Measurements from ENCODE around the gene HAGHL. TPM values are rescaled to one million over a fixed set of nuclear protein-coding genes. Genes with fewer than 3 reads are reported as not detected.

Gene HAGHL
- polyA plus RNA-seq, 2 of the 4 experiments (the other 2 are of a cell fraction), result 4.4 to 22.0 TPM

GRCh38 chr16:728131-728889 lies 1.4 kb downstream of the HAGHL start (continued):
- TF ChIP-seq ATOH8 (CRISPR knock-in tag; IDR thresholded peaks at IDR 0.05; ENCODE audit: low read depth) (no peak), JUN (IDR thresholded peaks at IDR 0.05) (peak; percentile 38 to 46; a peak in 2 of 5 replicates), TFCP2L1 (CRISPR knock-in tag; IDR thresholded peaks at IDR 0.05) (peak; percentile 79), NR3C1 (IDR thresholded peaks at IDR 0.05) (no peak), HEYL (CRISPR knock-in tag; IDR thresholded peaks at IDR 0.05) (no peak), SREBF2 (IDR thresholded peaks at IDR 0.05) (no peak), HOXA7 (CRISPR knock-in tag; IDR thresholded peaks at IDR 0.05) (no peak), ZSCAN20 (CRISPR knock-in tag; IDR thresholded peaks at IDR 0.05) (no peak), MYC (IDR thresholded peaks at IDR 0.05; ENCODE audit: borderline replicate concordance, low read length) (peak; percentile 26; the same call in 1 of the 2 replicates), REST (IDR thresholded peaks at IDR 0.05) (no peak), POLR2A (IDR thresholded peaks at IDR 0.05; ENCODE audit: low read length) (no peak; the same call in 1 of the 2 replicates), ELK1 (IDR thresholded peaks at IDR 0.05; ENCODE audit: low read depth, low read length) (no peak), POLR2AphosphoS2 (conservative IDR thresholded peaks at IDR 0.05; ENCODE audit: low read length) (no peak), FOXS1 (CRISPR knock-in tag; IDR thresholded peaks at IDR 0.05) (no peak), FOSB (CRISPR knock-in tag; IDR thresholded peaks at IDR 0.05) (no peak), MAZ (IDR thresholded peaks at IDR 0.05; ENCODE audit: borderline replicate concordance, low read depth, low read length) (no peak), BCL3 (IDR thresholded peaks at IDR 0.05) (no peak), KDM5A (IDR thresholded peaks at IDR 0.05) (no peak), NFE2L2 (conservative IDR thresholded peaks at IDR 0.05; ENCODE audit: low read length) (no peak), RFX5 (IDR thresholded peaks at IDR 0.05) (no peak), CHD4 (IDR thresholded peaks at IDR 0.05; ENCODE audit: borderline replicate concordance) (no peak), ZNF302 (CRISPR knock-in tag; IDR thresholded peaks at IDR 0.05) (no peak)
